Measurements from ENCODE around the gene GPR55.

GPR55 gene

DNA sequence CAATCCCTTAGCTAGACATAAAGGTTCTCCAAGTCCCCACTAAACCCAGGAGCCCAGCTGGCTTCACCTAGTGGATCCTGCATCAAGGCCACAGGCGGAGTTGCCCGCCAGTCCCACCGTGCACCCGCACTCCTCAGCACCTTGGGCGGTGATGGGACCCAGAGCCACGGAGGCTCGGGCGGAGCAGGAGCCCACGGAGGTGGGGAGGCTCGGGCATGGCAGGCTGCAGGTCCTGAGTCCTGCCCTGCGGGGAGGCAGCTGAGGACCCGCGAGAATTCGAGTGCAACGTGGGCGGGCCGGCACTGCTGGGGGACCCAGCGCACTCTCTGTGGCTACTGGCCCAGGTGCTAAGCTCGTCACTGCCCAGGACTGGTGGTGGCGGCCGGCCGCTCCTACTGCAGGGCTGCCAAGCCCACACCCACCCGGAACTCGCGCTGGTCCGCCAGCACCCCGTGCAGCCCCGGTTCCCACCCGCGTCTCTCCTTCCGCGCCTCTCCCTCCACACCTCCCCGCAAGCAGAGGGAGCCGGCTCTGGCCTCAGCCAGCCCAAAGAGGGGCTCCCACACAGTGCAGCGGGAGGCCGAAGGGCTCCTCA is 39.2 kb upstream of the GPR55 start:
- no peak overlapping the region for H3K4me3 ChIP-seq (ENCODE audit: low read depth, low read length)
- TF ChIP-seq CTCF (IDR thresholded peaks at IDR 0.05; ENCODE audit: insufficient read depth, low read depth, low read length, missing control alignments) = no peak
- no peak for DNase-seq (ENCODE audit: low read depth)

- H3K4me3 ChIP-seq (ENCODE audit: low read depth, low read length) = no peak overlapping the region
- DNase-seq (ENCODE audit: low read depth) = no peak
- TF ChIP-seq CTCF (IDR thresholded peaks at IDR 0.05; ENCODE audit: insufficient read depth, low read depth, low read length, missing control alignments) = no peak
Observed at GRCh38 chr2:230961091-230961491, 36.0 kb upstream of the GPR55 start.

DNA sequence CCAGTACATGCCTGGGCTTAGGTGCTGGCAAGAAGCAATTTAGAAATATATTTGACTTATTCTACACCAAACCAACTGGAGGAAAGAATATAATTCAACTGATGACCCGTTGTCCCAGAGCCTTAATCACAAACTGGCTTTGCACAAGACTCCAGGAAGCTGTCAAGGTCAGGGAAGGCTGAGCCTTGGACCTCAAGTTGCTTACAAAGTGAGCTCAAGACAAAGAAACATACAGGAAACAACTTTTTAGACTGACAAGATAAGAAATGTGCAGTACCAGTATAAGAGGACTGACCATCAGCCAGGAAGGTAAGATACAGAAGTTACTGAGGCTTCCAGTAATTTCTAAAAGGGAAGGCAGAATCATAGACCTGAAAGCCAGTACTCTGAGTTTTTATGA is 35.0 kb upstream of the GPR55 start:
- no peak overlapping the region for H3K4me3 ChIP-seq (ENCODE audit: low read depth, low read length)
- TF ChIP-seq CTCF (IDR thresholded peaks at IDR 0.05; ENCODE audit: insufficient read depth, low read depth, low read length, missing control alignments) = no peak

GRCh38 chr2:230958820-230959756 is 34.0 kb upstream of the GPR55 start:
- no peak overlapping the region; the same call in 1 of the 2 replicates for H3K4me3 ChIP-seq (ENCODE audit: low read depth, low read length)
- no peak for DNase-seq (ENCODE audit: low read depth)
- TF ChIP-seq CTCF (IDR thresholded peaks at IDR 0.05; ENCODE audit: insufficient read depth, low read depth, low read length, missing control alignments) = no peak

More for the DNA sequence above, 35.0 kb upstream of the GPR55 start:
- no peak for DNase-seq (ENCODE audit: low read depth)

DNA sequence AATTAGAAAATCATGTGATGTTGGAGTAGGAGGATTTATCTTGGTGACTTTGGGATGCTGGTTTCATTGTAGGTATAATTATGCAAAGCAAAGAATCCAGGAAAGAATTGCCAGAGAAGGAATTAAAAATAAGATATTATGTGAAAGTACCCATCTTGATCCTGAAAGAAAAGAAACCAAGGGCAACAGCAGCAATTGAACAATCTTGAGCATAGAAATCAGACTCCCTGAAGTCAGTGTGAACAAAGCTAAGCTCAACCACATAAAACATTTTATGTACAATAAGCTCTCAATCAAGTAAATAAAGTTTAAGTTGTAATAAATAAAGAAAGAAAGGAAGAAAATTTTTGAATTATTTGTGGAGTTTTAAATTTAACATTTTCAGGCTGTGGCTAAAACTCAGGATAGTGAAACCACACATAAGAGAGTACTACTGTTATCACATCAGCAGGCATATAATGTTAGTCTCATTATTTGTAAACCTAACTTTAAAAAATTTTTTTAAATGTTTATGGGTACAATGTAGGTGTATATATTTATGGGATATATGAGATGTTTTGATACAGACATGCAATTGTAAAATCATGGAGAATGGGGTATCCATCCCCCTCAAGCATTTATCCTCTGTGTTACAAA is 32.8 kb upstream of the GPR55 start:
- DNase-seq (ENCODE audit: low read depth) = no peak
- peak overlapping the region; percentile 81 for H3K4me3 ChIP-seq (ENCODE audit: low read depth, low read length)
- TF ChIP-seq CTCF (IDR thresholded peaks at IDR 0.05; ENCODE audit: insufficient read depth, low read depth, low read length, missing control alignments) = no peak

- H3K4me3 ChIP-seq (ENCODE audit: low read depth, low read length) = peak overlapping the region; percentile 81
- no peak for TF ChIP-seq CTCF (IDR thresholded peaks at IDR 0.05; ENCODE audit: insufficient read depth, low read depth, low read length, missing control alignments)
- peak; percentile 96 for DNase-seq (ENCODE audit: low read depth)
Observed at GRCh38 chr2:230956827-230957755, 32.0 kb upstream of the GPR55 start.

Data from GM12865 (cell line).